GM23338 (cell line): ENCODE measurements around the gene CTBP2.

Experiments used
- CREB1 ChIP-seq: fragments of 250-450 bp; sonication (Bioruptor Pico); IDR thresholded peaks from 2 replicates; pipeline ENCODE4 v1.5.0; 2020; ENCODE audit warnings: low read depth, mild to moderate bottlenecking, moderate library complexity
- CTCF ChIP-seq, 2 experiments: fragments of 200-600 bp in 1 of 2; sonication (generic) in 1 of 2; conservative IDR thresholded peaks; 2 replicates each; pipeline versions ENCODE4 v1.5.1 to v1.6.1; 2016 to 2017; ENCODE audit warnings: antibody characterized with exemption in 2 of 2, low read depth in 2 of 2, mild to moderate bottlenecking in 2 of 2, moderate library complexity in 1 of 2
- ETS1 ChIP-seq: IDR thresholded peaks from 2 replicates; pipeline ENCODE4 v1.6.1; 2016; ENCODE audit warnings: antibody characterized with exemption
- EZH2 ChIP-seq: fragments of 200-600 bp; sonication (generic); IDR thresholded peaks from one replicate; pipeline ENCODE4 v1.8.0; 2017; ENCODE audit warnings: antibody characterized with exemption, mild to moderate bottlenecking, low read depth; ENCODE audit not compliant: unreplicated experiment
- EZH2phosphoT487 ChIP-seq: fragments of 200-600 bp; sonication (generic); IDR thresholded peaks from one replicate; pipeline ENCODE4 v1.8.1; 2018; ENCODE audit warnings: antibody characterized with exemption; ENCODE audit not compliant: unreplicated experiment
- JUNB ChIP-seq: IDR thresholded peaks from one replicate; pipeline ENCODE4 v1.6.1; 2016; ENCODE audit warnings: antibody characterized with exemption; ENCODE audit not compliant: unreplicated experiment
- NANOG ChIP-seq: IDR thresholded peaks from 2 replicates; pipeline ENCODE4 v1.6.1; 2016; ENCODE audit warnings: antibody characterized with exemption, borderline replicate concordance
- POLR2AphosphoS5 ChIP-seq: IDR thresholded peaks from 2 replicates; pipeline ENCODE4 v1.6.1; 2016; ENCODE audit warnings: antibody characterized with exemption, low read depth
- REST ChIP-seq: IDR thresholded peaks from one replicate; pipeline ENCODE4 v1.6.1; 2018; ENCODE audit warnings: antibody characterized with exemption; ENCODE audit not compliant: unreplicated experiment
- STAT1 ChIP-seq: IDR thresholded peaks from one replicate; pipeline ENCODE4 v1.6.1; 2016; ENCODE audit warnings: antibody characterized with exemption; ENCODE audit not compliant: unreplicated experiment
- ZNF114 ChIP-seq: fragments of 250-450 bp; sonication (Bioruptor Pico); IDR thresholded peaks from 2 replicates; pipeline ENCODE4 v1.5.0; 2020; ENCODE audit warnings: mild to moderate bottlenecking, moderate library complexity
- ZNF331 ChIP-seq: fragments of 250-450 bp; sonication (Bioruptor Pico); IDR thresholded peaks from 2 replicates; pipeline ENCODE4 v1.5.0; 2020; ENCODE audit warnings: low read depth, mild to moderate bottlenecking, moderate library complexity
- ZNF462 ChIP-seq: fragments of 250-450 bp; sonication (Bioruptor Pico); IDR thresholded peaks from 2 replicates; pipeline ENCODE4 v1.5.0; 2020; ENCODE audit warnings: mild to moderate bottlenecking, moderate library complexity

GRCh38 chr10:125032474-125033020 is 127.8 kb downstream of the CTBP2 start:
- no peak for TF ChIP-seq CTCF (conservative IDR thresholded peaks at IDR 0.05; ENCODE audit: low read depth in 2 of 2)
- TF ChIP-seq STAT1, result no peak
- TF ChIP-seq EZH2, result no peak
- TF ChIP-seq REST, result no peak
- no peak for TF ChIP-seq POLR2AphosphoS5
- no peak for TF ChIP-seq JUNB
- TF ChIP-seq EZH2phosphoT487, result no peak
- TF ChIP-seq NANOG, result no peak
- TF ChIP-seq ETS1, result no peak
- no peak for TF ChIP-seq ZNF462 (CRISPR knock-in tag)
- no peak for TF ChIP-seq ZNF331 (CRISPR knock-in tag)
- no peak for TF ChIP-seq CREB1
- no peak for TF ChIP-seq ZNF114
